IMR-90 (cell line): ENCODE data around the gene MYH7B. TPM values are rescaled to one million over a fixed set of nuclear protein-coding genes. Genes with fewer than 3 reads are reported as not detected.

Experiments used
- ATAC-seq: fragments of 200-7000 bp; cut with Tn5 transposase; 2 replicates; pipeline ENCODE4 v1.9.1; 2020; ENCODE audit warnings: low read depth, mild to moderate bottlenecking, moderate library complexity
- BruUV-seq: library from RNA; stranded (reverse); fragments of 400-500 nt; replicated peaks from 2 replicates; lab custom pipeline; 2021; lab: Mats Ljungman, UMichigan
- CTCF ChIA-PET: fragments of 300-600 bp; formaldehyde crosslinking; extraction: SDS; loops from one replicate; lab custom pipeline; 2021; ENCODE audit warnings: antibody characterized with exemption; lab: Yijun Ruan, JAX
- POLR2A ChIA-PET: fragments of 300-600 bp; sonication (Branson Sonifier 250); formaldehyde crosslinking; loops from one replicate; lab custom pipeline; 2022; ENCODE audit warnings: antibody characterized with exemption; ENCODE audit not compliant: unreplicated experiment; lab: Charles Lee
- DNase-seq: peaks from one replicate; pipeline ENCODE4 v3.0.0; 2013
- H2AFZ ChIP-seq: replicated peaks from 2 replicates; pipeline ENCODE3; 2013; ENCODE audit warnings: low read length, mild to moderate bottlenecking; ENCODE audit not compliant: poor library complexity
- H2AK5ac ChIP-seq: 2 replicates; pipeline ENCODE4 v1.6.1; 2013; ENCODE audit warnings: low read depth, low read length, inconsistent platforms
- H2AK9ac ChIP-seq: replicated peaks from 2 replicates; pipeline ENCODE3; 2013; ENCODE audit warnings: mild to moderate bottlenecking, low read depth, low read length, moderate library complexity; ENCODE audit not compliant: poor library complexity
- H2BK120ac ChIP-seq: 2 replicates; pipeline ENCODE4 v1.6.1; 2013; ENCODE audit warnings: low read depth, low read length, inconsistent platforms
- H2BK15ac ChIP-seq: 3 replicates; pipeline ENCODE4 v1.6.1; 2013; ENCODE audit warnings: low read depth, low read length, inconsistent platforms
- H2BK20ac ChIP-seq: 2 replicates; pipeline ENCODE4 v1.6.1; 2013; ENCODE audit warnings: low read depth, mild to moderate bottlenecking, inconsistent platforms, low read length, moderate library complexity
- H2BK5ac ChIP-seq: 2 replicates; pipeline ENCODE4 v1.6.1; 2013; ENCODE audit warnings: mild to moderate bottlenecking, low read depth, low read length, inconsistent platforms; ENCODE audit not compliant: poor library complexity, severe bottlenecking
- H3K14ac ChIP-seq: replicated peaks from 2 replicates; pipeline ENCODE4 v1.6.1; 2013; ENCODE audit warnings: low read depth, low read length, inconsistent platforms
- H3K18ac ChIP-seq: 2 replicates; pipeline ENCODE4 v1.6.1; 2013; ENCODE audit warnings: low read depth, low read length, control low read depth
- H3K23ac ChIP-seq: 2 replicates; pipeline ENCODE4 v1.6.1; 2013; ENCODE audit warnings: low read depth, low read length, inconsistent platforms
- H3K27ac ChIP-seq: 2 replicates; pipeline ENCODE4 v1.5.1; 2013; ENCODE audit warnings: mild to moderate bottlenecking, control low read depth, low read length; ENCODE audit not compliant: insufficient read depth
- H3K27me3 ChIP-seq: 2 replicates; pipeline ENCODE4 v1.6.1; 2013; ENCODE audit warnings: low read length; ENCODE audit not compliant: control insufficient read depth, insufficient read depth
- H3K36me3 ChIP-seq: 2 replicates; pipeline ENCODE4 v1.6.1; 2013; ENCODE audit warnings: low read length, mixed read lengths; ENCODE audit not compliant: control insufficient read depth, insufficient read depth
- H3K4ac ChIP-seq: 2 replicates; pipeline ENCODE4 v1.6.1; 2013; ENCODE audit warnings: low read depth, low read length, inconsistent platforms
- H3K4me1 ChIP-seq: 2 replicates; pipeline ENCODE4 v1.6.1; 2013; ENCODE audit warnings: low read length, mixed read lengths; ENCODE audit not compliant: control insufficient read depth, insufficient read depth
- H3K4me2 ChIP-seq: 2 replicates; pipeline ENCODE4 v1.6.1; 2013; ENCODE audit warnings: low read depth, mild to moderate bottlenecking, control low read depth, low read length, moderate library complexity
- H3K4me3 ChIP-seq: 2 replicates; pipeline ENCODE4 v1.5.1; 2013; ENCODE audit warnings: low read depth, mild to moderate bottlenecking, control low read depth, low read length, moderate library complexity; ENCODE audit not compliant: insufficient read depth
- H3K56ac ChIP-seq: 2 replicates; pipeline ENCODE4 v1.6.1; 2013; ENCODE audit warnings: low read length, inconsistent platforms; ENCODE audit not compliant: insufficient read depth; ENCODE audit errors: extremely low read depth
- H3K79me1 ChIP-seq, 2 experiments: 2 replicates each; pipeline ENCODE4 v1.6.1; 2013; ENCODE audit warnings: low read length in 2 of 2, inconsistent platforms in 1 of 2, low read depth in 1 of 2
- H3K9ac ChIP-seq: 2 replicates; pipeline ENCODE4 v1.6.1; 2013; ENCODE audit warnings: low read depth, low read length, control low read depth
- H3K9me1 ChIP-seq: 2 replicates; pipeline ENCODE4 v1.6.1; 2013; ENCODE audit warnings: low read length, inconsistent platforms; ENCODE audit not compliant: insufficient read depth
- H3K9me3 ChIP-seq: 2 replicates; pipeline ENCODE4 v1.6.1; 2013; ENCODE audit warnings: low read length; ENCODE audit not compliant: control insufficient read depth, insufficient read depth
- H4K20me1 ChIP-seq: 2 replicates; pipeline ENCODE4 v1.6.1; 2013; ENCODE audit warnings: low read length, inconsistent platforms; ENCODE audit not compliant: insufficient read depth
- H4K5ac ChIP-seq: 2 replicates; pipeline ENCODE4 v1.6.1; 2013; ENCODE audit warnings: mild to moderate bottlenecking, low read depth, low read length, control low read depth
- H4K8ac ChIP-seq, 2 experiments: 2 replicates each; pipeline ENCODE4 v1.6.1; 2013; ENCODE audit warnings: low read depth in 2 of 2, low read length in 2 of 2, control low read depth in 1 of 2, inconsistent platforms in 1 of 2
- H4K91ac ChIP-seq: 2 replicates; pipeline ENCODE4 v1.6.1; 2013; ENCODE audit warnings: low read depth, low read length, inconsistent platforms; ENCODE audit not compliant: insufficient read depth
- BHLHE40 ChIP-seq: fragments of 150-350 bp; IDR thresholded peaks from 2 replicates; pipeline ENCODE4 v1.6.1; 2016; ENCODE audit warnings: mild to moderate bottlenecking, low read depth, low read length
- CEBPB ChIP-seq: IDR thresholded peaks from 2 replicates; pipeline ENCODE4 v1.6.1; 2012; ENCODE audit warnings: low read depth, low read length, improper control_type of control experiment
- MAZ ChIP-seq: IDR thresholded peaks from 2 replicates; pipeline ENCODE4 v1.6.1; 2012; ENCODE audit warnings: low read depth, mild to moderate bottlenecking, low read length, improper control_type of control experiment, moderate library complexity, borderline replicate concordance
- NFE2L2 ChIP-seq: fragments of 150-350 bp; IDR thresholded peaks from 2 replicates; pipeline ENCODE4 v1.6.1; 2016; ENCODE audit warnings: low read depth, mild to moderate bottlenecking, low read length
- POLR2A ChIP-seq: IDR thresholded peaks from 2 replicates; pipeline ENCODE4 v1.6.1; 2012; ENCODE audit warnings: mild to moderate bottlenecking, low read depth, low read length
- RAD21 ChIP-seq: IDR thresholded peaks from 2 replicates; pipeline ENCODE4 v1.6.1; 2012; ENCODE audit warnings: low read length, improper control_type of control experiment
- SMC3 ChIP-seq: fragments of 150-350 bp; IDR thresholded peaks from 2 replicates; pipeline ENCODE4 v1.6.1; 2016; ENCODE audit warnings: low read depth, mild to moderate bottlenecking, antibody characterized with exemption, low read length, moderate library complexity
- USF2 ChIP-seq: fragments of 150-350 bp; IDR thresholded peaks from 2 replicates; pipeline ENCODE4 v1.6.1; 2017; ENCODE audit warnings: mild to moderate bottlenecking, antibody characterized with exemption, low read length, low read depth
- WGBS, 2 experiments: methylation state at CpG; one replicate each; pipeline versions ENCODE4 v1.1.5 to v1.1.7; 2013; ENCODE audit warnings: missing lambda C conversion rate in 2 of 2; ENCODE audit not compliant: insufficient read length in 1 of 2; ENCODE audit errors: extremely low coverage in 2 of 2; 5-methylcytosine and 5-hydroxymethylcytosine counted together
- dilution Hi-C: fragments of 300-500 bp; cut with HindIII; formaldehyde crosslinking; loops from one replicate; pipeline ENCODE4 v1.14.3; 2018; ENCODE audit warnings: low sequenced_read_pairs; ENCODE audit not compliant: unreplicated experiment
- in situ Hi-C: fragments of 300-500 bp; cut with MboI; formaldehyde crosslinking; loops from 3 replicates; pipeline ENCODE4 v1.14.3; 2019; ENCODE audit warnings: low sequenced_read_pairs, inconsistent platforms, mixed read lengths
- intact Hi-C: fragments of 100-400 bp; cut with micrococcal nuclease; formaldehyde crosslinking; loops from 2 replicates; pipeline ENCODE4 v1.10.0; 2022
- polyA plus RNA-seq, 3 experiments: library from polyadenylated mRNA; depleted of rRNA; stranded (reverse); fragments of >200 nt; gene quantifications; 2 replicates each; pipeline ENCODE4 v1.2.3, GENCODE V29; 2012; ENCODE audit warnings: low replicate concordance in 1 of 3
- total RNA-seq: library from RNA; depleted of rRNA; stranded (reverse); fragments of >200 nt; gene quantifications from 2 replicates; pipeline ENCODE4 v1.2.3, GENCODE V29; 2012

The MYH7B gene
- total and polyA plus RNA-seq, 2 of the 4 experiments (the other 2 are of a cell fraction), result 0.09 TPM; not detected in 1

- DNase-seq (no peak), ATAC-seq (no peak)
- no peaks in the 10 kb centered on the region for H3K9me3 ChIP-seq
- H3K18ac ChIP-seq, result no peak overlapping the region
- no TSS peak for BruUV-seq
- H2AK9ac ChIP-seq, result peak overlapping the region; percentile 85
- TF ChIP-seq SMC3 (no peak), POLR2A (no peak), MAZ (no peak), RAD21 (no peak), NFE2L2 (no peak), CEBPB (no peak), USF2 (no peak), BHLHE40 (no peak)
- peaks cover 31% of the 10 kb centered on the region for H3K27me3 ChIP-seq
- no peak overlapping the region for H3K4me3 ChIP-seq
- H4K8ac ChIP-seq, result no peak overlapping the region
- no peak overlapping the region for H3K23ac ChIP-seq
- H3K4me1 ChIP-seq, result no peaks in the 10 kb centered on the region
- no peak overlapping the region for H3K9ac ChIP-seq
- H2AFZ ChIP-seq, result no peak overlapping the region
- H3K14ac ChIP-seq, result no peak overlapping the region
- H4K91ac ChIP-seq, result no peak overlapping the region
- H2BK20ac ChIP-seq, result no peak overlapping the region
- H2BK5ac ChIP-seq, result no peak overlapping the region
- no peak overlapping the region for H4K5ac ChIP-seq
- no peak overlapping the region for H3K27ac ChIP-seq
- intact Hi-C loops, result no loop called here
- dilution Hi-C loops, result no loop called here
- peaks cover 2% of the 10 kb centered on the region; the same call in 1 of the 2 replicates for H4K20me1 ChIP-seq
- ChIA-PET POLR2A (no interaction called here), CTCF (interaction anchor here (0.6 kb wide), 1 partner anchor 190 kb away, joined by 3 read pairs; no protein-coding TSS in a partner anchor)
- H2BK120ac ChIP-seq, result no peak overlapping the region
- WGBS, 2 experiments, result 57% methylated on average over 1 of the region's 5 CpGs; no CpG with 5 or more reads in 1 of the 2 experiments
- H3K56ac ChIP-seq, result no peak overlapping the region
- H3K9me1 ChIP-seq, result peaks cover 9% of the 10 kb centered on the region; the same call in 1 of the 2 replicates
- no peak overlapping the region for H2AK5ac ChIP-seq
- no peaks in the 10 kb centered on the region for H3K36me3 ChIP-seq
- no peak overlapping the region for H2BK15ac ChIP-seq
- H3K4ac ChIP-seq, result no peak overlapping the region
- in situ Hi-C loops, result no loop called here
- H3K79me1 ChIP-seq, result no peaks in the 10 kb centered on the region
- no peak overlapping the region for H3K4me2 ChIP-seq
These were observed 27.6 kb downstream of the MYH7B start for GRCh38 chr20:34983089-34983820.
